Calu3 (cell line): ENCODE measurements around the gene DGCR2. TPM values are rescaled to one million over a fixed set of nuclear protein-coding genes. Genes with fewer than 3 reads are reported as not detected.

Experiments
- BruUV-seq: library from RNA; stranded (reverse); fragments of 400-500 nt; replicated peaks from 2 replicates; lab custom pipeline; 2021; lab: Mats Ljungman, UMichigan
- CTCF ChIA-PET: fragments of 300-600 bp; sonication (Branson Sonifier 250); formaldehyde crosslinking; loops from one replicate; lab custom pipeline; 2022; ENCODE audit warnings: antibody characterized with exemption; lab: Charles Lee
- DNase-seq: peaks from one replicate; pipeline ENCODE4 v3.0.0; 2022
- H3K27ac Mint-ChIP-seq: one replicate; pipeline ENCODE4 v1.8.0; 2022; ENCODE audit warnings: mixed read lengths; ENCODE audit not compliant: unreplicated experiment
- H3K27me3 Mint-ChIP-seq: one replicate; pipeline ENCODE4 v1.8.0; 2022; ENCODE audit warnings: mixed read lengths; ENCODE audit not compliant: unreplicated experiment
- H3K36me3 Mint-ChIP-seq: one replicate; pipeline ENCODE4 v1.8.0; 2022; ENCODE audit warnings: mild to moderate bottlenecking, moderate library complexity, mixed read lengths; ENCODE audit not compliant: insufficient read depth, unreplicated experiment
- H3K4me1 Mint-ChIP-seq: one replicate; pipeline ENCODE4 v1.8.0; 2022; ENCODE audit warnings: mild to moderate bottlenecking, low read depth, mixed read lengths; ENCODE audit not compliant: unreplicated experiment
- H3K4me3 Mint-ChIP-seq: one replicate; pipeline ENCODE4 v1.8.0; 2022; ENCODE audit warnings: mild to moderate bottlenecking, low read depth, moderate library complexity, mixed read lengths; ENCODE audit not compliant: unreplicated experiment
- H3K9me3 Mint-ChIP-seq: one replicate; pipeline ENCODE4 v1.8.0; 2022; ENCODE audit warnings: low read depth, mixed read lengths; ENCODE audit not compliant: unreplicated experiment
- intact Hi-C: fragments of 100-400 bp; cut with micrococcal nuclease; formaldehyde crosslinking; loops from one replicate; pipeline ENCODE4 v1.10.0; 2022; ENCODE audit not compliant: unreplicated experiment
- total RNA-seq: library from RNA; stranded (reverse); gene quantifications from 2 replicates; pipeline ENCODE4 v1.2.3, GENCODE V29; 2022
- TF ChIP-seq, protein P1 (sequence below): fragments of 200-600 bp; IDR thresholded peaks from one replicate; pipeline ENCODE4 v1.8.0; 2022; ENCODE audit warnings: antibody characterized with exemption; ENCODE audit not compliant: unreplicated experiment

DGCR2 gene
- total RNA-seq, 1 experiment from 2014 or later = 76.4 TPM

DNA sequence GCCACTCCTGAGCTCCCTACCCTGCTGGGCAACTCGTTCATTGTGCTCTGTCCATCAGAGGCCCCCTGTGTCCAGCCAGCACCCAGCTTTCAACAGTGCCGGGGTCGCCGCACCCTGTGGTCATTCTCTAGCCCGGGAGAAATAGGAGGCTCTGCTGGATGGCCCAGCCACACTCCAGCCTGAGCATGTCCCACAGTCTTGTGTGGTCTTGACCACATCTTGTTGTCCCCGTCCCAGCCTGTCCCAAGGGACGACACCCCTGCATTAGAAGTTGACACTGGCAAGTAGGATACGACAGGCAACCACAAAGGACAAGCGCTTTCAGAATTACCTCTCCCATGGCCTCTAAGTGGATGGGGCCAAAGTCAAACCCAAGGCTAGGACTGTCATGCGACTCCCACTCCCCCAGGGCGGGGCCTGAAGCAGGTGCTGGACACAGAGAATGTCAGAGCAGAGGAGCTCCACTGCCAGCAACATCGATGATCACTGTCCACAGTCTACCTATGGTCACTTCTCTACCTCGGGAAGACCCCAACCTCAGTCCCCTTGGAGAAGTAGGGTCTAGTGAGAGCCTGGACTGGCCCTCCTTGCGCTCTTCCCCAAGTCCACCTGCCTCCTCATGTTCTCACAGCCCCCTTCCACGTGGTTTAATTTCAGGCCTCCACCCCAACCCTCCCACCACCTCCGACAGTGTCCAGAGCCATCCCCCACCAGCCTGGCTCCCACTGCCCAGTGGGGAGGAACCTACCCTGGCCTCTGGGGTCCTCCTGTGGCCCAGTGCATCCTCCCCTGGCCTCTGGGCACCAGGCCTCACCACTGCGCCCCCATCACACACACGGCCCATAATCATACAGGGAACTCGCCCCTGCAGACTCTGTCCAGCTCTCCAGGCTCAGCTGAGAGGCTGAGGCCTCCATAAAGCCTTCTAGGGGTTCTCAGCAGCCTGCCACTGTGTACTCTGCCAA, 4.4 kb upstream of the DGCR2 start:
- Mint-ChIP-seq H3K4me3 (no peak overlapping the region), H3K36me3 (peaks cover 14% of the 10 kb centered on the region), H3K4me1 (peaks cover 8% of the 10 kb centered on the region), H3K9me3 (no peaks in the 10 kb centered on the region), H3K27me3 (no peaks in the 10 kb centered on the region), H3K27ac (no peak overlapping the region)
- no peak for DNase-seq
- TF ChIP-seq, protein P1, sequence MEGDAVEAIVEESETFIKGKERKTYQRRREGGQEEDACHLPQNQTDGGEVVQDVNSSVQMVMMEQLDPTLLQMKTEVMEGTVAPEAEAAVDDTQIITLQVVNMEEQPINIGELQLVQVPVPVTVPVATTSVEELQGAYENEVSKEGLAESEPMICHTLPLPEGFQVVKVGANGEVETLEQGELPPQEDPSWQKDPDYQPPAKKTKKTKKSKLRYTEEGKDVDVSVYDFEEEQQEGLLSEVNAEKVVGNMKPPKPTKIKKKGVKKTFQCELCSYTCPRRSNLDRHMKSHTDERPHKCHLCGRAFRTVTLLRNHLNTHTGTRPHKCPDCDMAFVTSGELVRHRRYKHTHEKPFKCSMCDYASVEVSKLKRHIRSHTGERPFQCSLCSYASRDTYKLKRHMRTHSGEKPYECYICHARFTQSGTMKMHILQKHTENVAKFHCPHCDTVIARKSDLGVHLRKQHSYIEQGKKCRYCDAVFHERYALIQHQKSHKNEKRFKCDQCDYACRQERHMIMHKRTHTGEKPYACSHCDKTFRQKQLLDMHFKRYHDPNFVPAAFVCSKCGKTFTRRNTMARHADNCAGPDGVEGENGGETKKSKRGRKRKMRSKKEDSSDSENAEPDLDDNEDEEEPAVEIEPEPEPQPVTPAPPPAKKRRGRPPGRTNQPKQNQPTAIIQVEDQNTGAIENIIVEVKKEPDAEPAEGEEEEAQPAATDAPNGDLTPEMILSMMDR = no peak
- CTCF ChIA-PET = no interaction called here
- no TSS peak for BruUV-seq
- intact Hi-C loops = no loop called here

DNA sequence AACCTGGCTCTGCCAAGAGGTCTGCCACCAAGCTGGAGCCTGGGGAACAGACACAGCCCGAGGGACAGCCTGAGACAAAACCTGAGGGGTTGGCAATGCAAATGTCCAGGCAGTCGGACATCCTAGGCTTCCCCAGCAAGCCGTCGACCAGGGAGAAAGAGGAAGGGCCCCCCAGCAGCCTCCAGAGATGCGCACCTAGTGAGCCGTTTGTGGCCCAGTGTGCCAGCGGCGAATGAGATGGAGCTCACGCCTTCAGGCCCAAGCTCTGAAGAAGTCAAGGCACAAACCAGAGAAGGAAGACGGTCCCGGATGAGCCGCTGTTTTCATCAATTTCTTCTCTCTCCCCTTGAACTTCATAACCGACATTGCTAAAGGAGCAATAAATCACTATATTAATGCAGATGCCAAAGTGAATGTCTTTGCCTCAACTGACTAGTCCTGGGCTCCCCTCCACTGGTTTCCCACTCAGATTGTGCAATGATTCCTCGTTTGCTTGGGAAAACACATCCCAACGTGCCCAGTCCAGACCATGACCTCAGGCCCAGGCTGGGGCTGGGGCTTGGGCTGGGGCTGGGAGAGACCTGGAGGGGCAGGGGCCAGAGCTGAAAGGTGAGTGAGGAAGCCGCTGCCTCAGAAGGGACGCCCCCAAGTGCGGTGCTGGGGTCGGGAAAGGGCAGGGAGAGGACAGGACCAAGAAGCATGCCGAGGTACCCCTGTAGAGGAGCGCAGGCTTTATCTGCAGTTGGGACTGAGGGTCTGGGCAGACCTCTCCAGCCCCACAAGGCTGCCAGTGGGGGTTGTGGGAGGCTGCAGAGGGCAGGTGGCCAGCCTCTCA, 3.5 kb upstream of the DGCR2 start:
- intact Hi-C loops = no loop called here
- CTCF ChIA-PET = no interaction called here
- TF ChIP-seq, protein P1 = no peak
- Mint-ChIP-seq H3K4me1 (peaks cover 12% of the 10 kb centered on the region), H3K27me3 (no peaks in the 10 kb centered on the region), H3K27ac (no peak overlapping the region), H3K36me3 (peaks cover 23% of the 10 kb centered on the region), H3K9me3 (no peaks in the 10 kb centered on the region), H3K4me3 (no peak overlapping the region)
- no peak for DNase-seq
- BruUV-seq = no TSS peak

DNA sequence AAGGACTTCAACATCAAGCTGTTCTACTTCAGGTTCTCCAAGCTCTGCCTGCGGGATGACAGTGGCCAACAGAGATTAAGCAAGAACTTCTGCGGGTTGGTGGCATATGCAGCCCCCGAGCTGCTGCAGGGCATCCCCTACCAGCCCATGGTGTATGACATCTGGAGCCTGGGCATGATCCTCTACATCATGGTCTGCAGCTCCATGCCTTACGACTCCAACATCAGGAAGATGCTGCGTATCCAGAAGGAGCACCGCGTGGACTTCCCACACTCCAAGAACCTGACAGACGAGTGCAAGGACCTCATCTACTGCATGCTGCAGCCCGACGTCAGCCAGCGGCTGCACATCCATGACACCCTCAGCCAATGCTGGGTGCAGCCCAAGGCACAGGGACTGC, 2.8 kb upstream of the DGCR2 start:
- no TSS peak for BruUV-seq
- H3K36me3 Mint-ChIP-seq = peaks cover 29% of the 10 kb centered on the region
- H3K4me3 Mint-ChIP-seq = no peak overlapping the region
- no peak overlapping the region for H3K27ac Mint-ChIP-seq
- no peak for DNase-seq
- TF ChIP-seq, protein P1 = no peak
- intact Hi-C loops = no loop called here
- no peaks in the 10 kb centered on the region for H3K9me3 Mint-ChIP-seq
- CTCF ChIA-PET = no interaction called here
- H3K27me3 Mint-ChIP-seq = no peaks in the 10 kb centered on the region
- H3K4me1 Mint-ChIP-seq = peaks cover 19% of the 10 kb centered on the region

DNA sequence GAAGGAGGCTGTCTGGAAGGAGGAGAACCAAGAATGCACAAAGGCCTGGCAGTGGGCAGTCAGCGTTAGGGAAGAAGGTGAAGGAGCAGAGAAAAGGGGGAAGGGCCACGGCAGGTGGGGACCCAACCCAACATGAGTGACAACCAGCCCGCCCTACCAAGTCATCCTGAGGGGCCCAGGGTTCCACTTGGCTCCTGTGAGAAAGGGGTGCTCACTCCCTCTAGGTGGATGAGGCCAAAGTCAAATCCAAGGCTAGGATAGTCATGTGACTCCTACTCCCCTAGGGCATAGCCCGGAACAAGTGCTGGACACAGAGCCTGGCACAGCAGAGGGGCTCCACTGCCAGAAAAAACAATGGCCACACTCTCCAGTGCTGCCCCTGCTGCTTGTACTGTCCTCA, 2.2 kb upstream of the DGCR2 start:
- CTCF ChIA-PET = no interaction called here
- TF ChIP-seq, protein P1 = no peak
- H3K27ac Mint-ChIP-seq = no peak overlapping the region

More for the DNA sequence above, 2.2 kb upstream of the DGCR2 start:
- no peak overlapping the region for H3K4me3 Mint-ChIP-seq
- intact Hi-C loops = no loop called here
- no peaks in the 10 kb centered on the region for H3K9me3 Mint-ChIP-seq
- no peaks in the 10 kb centered on the region for H3K27me3 Mint-ChIP-seq
- H3K4me1 Mint-ChIP-seq = peaks cover 23% of the 10 kb centered on the region
- no TSS peak for BruUV-seq
- H3K36me3 Mint-ChIP-seq = peaks cover 29% of the 10 kb centered on the region
- no peak for DNase-seq
